Adipose tissue (tissue), 3 donors: ENCODE data around the gene SPATA18. TPM values are rescaled to one million over a fixed set of nuclear protein-coding genes. Genes with fewer than 3 reads are reported as not detected.
"Not testable (repeated sequence)": the region's sequence is repeated elsewhere in the genome, so short reads cannot be mapped to it uniquely, and the experiment has no call there.

ENCODE experiments used
- H3K27ac ChIP-seq: one replicate; pipeline ENCODE4 v1.5.1; 2013; ENCODE audit warnings: low read depth, low read length
- WGBS, 3 donors: extraction: QIAGEN DNeasy Blood & Tissue Kit; methylation state at CpG; one replicate each; pipeline ENCODE4 v1.1.7; 2013; 5-methylcytosine and 5-hydroxymethylcytosine counted together
- polyA plus RNA-seq, 3 donors: library from polyadenylated mRNA; stranded (reverse); fragments of 200-250 nt; gene quantifications; one replicate each; pipeline ENCODE4 v1.2.3, GENCODE V29; 2013
- donor health status: healthy with polysubstance abuse.
- donor health status: Bipolar disorder and iron deficiency.
- donor health status: healthy.

SPATA18 gene
- polyA plus RNA-seq, 3 donors = 0.47 to 2.5 (median 1.7) TPM

DNA sequence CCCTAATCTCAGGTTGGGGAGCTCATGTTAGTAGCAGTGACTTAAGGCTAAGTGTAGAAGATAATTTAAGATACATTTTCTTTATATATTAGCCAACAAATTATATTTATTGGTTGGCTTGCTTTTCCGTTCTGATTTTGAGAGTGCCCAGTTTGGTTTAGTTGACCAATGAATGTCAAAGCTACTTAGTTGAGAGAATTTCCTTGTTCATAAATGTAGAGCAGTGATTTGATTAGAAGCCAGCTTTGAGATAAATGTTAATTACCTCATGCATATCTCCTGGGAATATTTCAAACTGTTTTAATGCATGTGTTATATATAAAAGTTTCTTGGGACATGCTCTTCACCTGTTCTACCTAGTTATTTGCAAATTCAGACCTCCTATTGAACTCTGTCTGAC lies 44.3 kb downstream of the SPATA18 start:
- WGBS, 3 donors = 64 to 87% (median 64%) methylated on average over 1 of the region's 1 CpG

DNA sequence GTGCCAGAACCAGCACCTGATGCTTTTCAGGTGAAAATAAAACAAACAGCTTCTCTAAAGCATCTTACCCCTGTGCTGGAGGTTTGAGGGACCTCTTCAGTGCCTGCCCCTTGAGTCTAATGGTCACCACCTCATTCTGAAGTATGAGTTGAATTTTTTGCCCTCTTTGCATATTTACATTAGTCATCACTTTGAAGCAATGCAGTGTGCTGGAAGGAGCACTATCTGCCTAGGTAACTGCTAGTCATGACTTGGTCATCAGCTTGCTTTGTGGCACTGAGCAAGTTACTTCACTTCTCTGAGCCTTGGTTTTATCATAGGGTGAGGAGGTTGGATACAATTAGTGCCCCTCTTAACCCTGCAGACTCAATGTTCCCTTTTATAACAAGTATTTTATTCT lies 44.9 kb downstream of the SPATA18 start:
- H3K27ac ChIP-seq = no peak overlapping the region

More for the DNA sequence above, 44.3 kb downstream of the SPATA18 start:
- H3K27ac ChIP-seq = no peak overlapping the region

DNA sequence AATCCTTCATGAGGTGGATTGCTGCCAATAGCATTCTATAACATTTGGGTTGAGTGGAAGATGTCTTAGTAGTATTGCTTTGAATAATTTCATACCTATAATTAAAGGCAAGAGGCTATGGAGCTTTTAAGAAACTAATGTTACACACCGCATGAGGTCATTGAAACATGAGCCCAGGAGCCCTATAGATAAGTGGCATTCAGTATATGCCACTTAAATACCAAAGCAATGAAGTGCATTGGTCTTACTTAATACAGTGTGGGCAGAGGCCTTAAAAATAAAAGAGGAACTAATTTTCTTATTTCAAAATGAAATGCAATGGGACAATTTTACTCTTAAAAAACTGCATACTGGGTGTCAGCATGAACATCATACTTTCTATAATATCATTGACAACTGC lies 47.5 kb downstream of the SPATA18 start:
- 96 to 98% (median 97%) methylated on average over 1 of the region's 1 CpG for WGBS, 3 donors
- no peak overlapping the region for H3K27ac ChIP-seq

DNA sequence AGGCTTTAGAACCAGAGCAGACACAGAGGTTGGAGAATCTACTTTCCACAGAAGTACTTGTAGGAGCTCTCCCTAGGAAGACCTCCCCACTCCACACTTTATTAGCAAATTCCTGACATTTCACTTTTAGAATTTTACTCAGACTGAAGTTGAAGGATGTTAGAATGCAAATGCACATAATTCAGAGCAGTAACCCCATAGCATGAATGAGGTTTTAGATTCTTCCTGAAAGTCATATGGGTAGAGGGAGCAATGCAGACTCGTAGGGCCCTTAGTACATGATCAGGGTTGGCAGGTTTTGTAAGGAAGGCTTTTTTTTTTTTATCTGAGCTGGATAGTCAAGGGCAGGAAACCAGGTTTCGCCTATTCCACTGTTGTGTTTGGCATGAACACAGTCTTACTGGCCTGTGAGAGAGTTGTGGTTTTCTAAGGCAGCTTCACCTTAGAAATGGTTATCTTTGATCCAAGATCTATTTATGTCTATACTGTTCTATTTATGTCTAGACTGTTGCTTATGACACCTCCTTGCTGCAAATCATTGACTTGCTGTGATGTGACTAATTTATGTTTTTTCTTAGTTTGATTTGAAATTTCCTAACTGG lies 48.9 kb downstream of the SPATA18 start:
- 47 to 52% (median 50%) methylated on average over 2 of the region's 2 CpGs for WGBS, 3 donors
- H3K27ac ChIP-seq = no peak overlapping the region

DNA sequence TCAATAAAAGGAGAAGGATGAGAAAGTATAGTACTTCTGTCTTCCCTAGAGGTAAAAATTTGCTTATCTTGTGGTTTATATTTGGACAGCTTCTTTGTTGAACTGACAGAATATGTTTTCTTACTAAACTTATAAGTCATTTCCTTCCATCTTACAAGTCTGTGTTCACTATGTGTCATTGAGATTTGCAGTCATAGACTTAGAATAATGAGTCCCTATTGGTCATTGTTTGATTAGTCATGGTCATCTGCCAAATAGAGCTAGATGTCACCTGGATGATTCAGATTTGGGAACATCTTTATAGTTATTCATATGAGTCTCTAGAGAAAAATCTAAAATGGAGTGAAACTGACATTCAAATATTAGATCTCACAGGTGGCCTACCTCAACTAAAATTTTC lies 51.5 kb downstream of the SPATA18 start:
- no peak overlapping the region for H3K27ac ChIP-seq

DNA sequence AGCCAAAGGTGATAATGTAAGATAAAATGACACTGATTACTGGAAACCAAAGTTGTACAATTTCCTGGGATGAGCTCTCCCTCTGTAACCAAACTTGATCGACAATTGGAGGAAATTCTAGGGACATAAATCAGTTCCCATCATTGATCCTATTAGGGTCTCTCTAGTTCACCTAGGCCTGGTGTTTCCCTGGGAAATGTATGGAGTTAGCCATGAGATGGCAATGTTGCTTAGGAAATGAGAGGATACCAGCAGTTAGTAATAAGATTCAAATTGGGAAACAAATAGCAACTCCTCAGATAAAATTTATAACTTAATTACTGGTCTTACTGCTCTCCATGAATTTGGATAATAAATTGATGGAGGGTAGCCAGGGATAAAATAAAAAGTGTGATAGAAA lies 52.2 kb downstream of the SPATA18 start:
- H3K27ac ChIP-seq = no peak overlapping the region
- 56 to 63% (median 56%) methylated on average over 1 of the region's 1 CpG for WGBS, 3 donors

DNA sequence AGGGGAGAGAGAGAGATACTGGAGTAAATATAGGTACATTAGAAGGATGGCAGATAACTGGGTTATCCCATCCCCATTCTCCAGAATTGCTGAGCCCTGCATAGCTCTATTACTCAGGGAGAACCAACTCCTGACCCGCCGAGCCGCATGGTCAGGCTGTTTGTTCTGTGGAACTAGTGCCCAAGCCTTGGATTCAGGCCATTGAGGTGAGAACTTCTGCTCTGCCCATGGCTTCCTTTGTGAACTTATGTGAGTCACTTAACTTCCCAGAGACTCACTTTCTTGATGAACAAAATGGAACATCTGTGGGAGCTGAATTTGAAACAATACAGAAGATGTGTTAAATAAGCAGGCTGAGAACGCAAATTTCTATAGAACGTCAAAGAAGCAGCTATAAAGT lies 54.2 kb downstream of the SPATA18 start:
- 79 to 99% (median 94%) methylated on average over 5 of the region's 5 CpGs for WGBS, 3 donors
- no peak overlapping the region for H3K27ac ChIP-seq

DNA sequence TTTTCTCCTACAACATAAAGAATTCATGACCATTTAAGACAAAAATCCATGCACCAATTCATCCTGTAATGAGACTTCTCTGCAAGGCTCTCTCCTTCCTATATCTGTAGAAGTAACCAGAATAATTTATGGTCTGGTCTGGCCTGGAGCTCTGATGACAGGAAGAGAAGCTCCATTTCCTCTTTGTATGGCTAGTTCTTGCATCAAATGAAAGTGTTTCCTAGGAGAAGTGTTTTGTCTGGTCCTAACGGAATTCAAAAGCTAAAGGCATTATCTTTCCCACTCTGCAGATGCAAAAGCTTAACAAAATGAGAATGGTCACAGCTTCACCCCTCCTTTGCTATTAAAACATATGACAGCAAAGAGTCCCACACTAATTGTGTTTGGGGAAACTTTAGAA lies 55.1 kb downstream of the SPATA18 start:
- WGBS, 3 donors = 24 to 37% (median 35%) methylated on average over 1 of the region's 1 CpG

DNA sequence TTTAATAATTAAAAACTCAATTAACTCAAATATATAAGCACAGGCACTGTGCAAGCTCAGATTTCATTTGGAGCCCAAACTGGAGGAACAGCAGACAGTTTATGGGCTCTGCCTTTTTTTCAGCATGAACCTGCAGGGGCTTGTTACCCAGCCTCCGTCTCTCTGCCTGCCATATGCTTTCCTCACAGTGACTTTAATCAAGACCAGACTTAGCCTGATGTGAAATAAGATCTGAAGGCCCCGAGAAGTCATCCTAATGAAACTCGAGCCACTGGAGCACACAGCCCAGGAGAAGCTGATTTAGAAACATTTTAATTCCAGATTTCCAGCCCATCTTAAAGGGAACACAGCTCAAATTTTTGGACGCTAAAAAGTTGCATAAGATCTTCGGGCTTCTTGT lies 55.6 kb downstream of the SPATA18 start:
- no peak overlapping the region for H3K27ac ChIP-seq
- WGBS, 3 donors = 50 to 57% (median 52%) methylated on average over 5 of the region's 5 CpGs

More for the DNA sequence above, 55.1 kb downstream of the SPATA18 start:
- H3K27ac ChIP-seq = no peak overlapping the region

DNA sequence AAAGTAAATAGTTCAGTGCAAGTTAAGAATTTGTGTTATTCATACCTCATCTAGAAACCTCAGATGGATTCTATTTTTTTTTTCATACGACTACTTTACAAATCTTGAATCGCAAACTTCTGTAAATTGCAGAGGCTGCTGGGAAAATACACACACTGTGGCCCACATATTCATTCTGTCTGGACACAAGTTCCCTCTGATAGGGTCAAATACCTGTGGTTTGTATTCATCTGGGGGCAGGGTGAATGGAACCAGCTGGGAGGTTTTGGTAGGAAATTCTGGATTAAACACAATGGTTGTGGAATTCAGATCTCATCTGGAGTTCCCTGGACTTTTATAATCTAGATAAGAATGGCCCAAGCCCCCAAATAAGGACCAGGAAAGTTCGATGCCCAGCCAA lies 56.2 kb downstream of the SPATA18 start:
- H3K27ac ChIP-seq = no peak overlapping the region
- 80 to 90% (median 85%) methylated on average over 3 of the region's 3 CpGs for WGBS, 3 donors

DNA sequence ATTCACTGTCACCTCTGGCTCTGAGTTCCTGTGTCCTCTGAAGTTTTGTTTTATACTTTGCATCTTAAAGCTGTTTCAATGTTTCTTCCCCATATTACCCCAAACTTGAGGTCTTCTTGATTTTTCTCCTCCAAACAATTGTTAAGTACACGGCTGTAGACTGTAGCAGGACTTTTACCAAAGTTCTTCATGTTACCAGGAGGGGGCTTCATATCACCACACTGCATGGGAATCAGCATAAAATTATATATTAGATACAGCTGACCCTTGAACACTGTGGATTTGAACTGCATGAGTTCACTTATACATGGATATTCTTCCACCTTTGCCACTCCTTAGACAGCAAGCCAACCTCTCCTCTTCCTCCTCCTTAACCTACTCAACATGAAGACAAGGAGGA lies 56.6 kb downstream of the SPATA18 start:
- H3K27ac ChIP-seq = no peak overlapping the region
- WGBS, 3 donors = 65 to 89% (median 78%) methylated on average over 1 of the region's 1 CpG

DNA sequence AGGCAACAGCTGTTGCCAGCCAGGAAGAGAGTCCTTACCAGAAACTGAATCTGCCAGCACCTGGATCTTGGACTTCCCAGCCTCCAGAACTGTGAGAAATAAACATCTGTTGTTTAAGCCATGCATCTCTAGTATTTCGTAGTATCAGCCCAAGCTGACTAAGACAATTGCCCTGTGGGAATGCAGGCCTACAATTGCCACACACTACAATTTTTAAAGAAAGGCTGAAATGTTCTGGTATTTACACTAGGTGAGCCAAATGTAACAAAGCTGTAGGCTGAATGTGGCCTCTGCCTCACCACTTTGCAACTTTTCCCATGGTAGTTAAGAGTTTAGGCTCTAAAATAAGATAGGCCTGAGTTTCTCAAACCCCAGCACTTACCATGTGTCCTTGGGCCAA lies 59.1 kb downstream of the SPATA18 start:
- no peak overlapping the region for H3K27ac ChIP-seq
- 59 to 87% (median 70%) methylated on average over 1 of the region's 1 CpG for WGBS, 3 donors

DNA sequence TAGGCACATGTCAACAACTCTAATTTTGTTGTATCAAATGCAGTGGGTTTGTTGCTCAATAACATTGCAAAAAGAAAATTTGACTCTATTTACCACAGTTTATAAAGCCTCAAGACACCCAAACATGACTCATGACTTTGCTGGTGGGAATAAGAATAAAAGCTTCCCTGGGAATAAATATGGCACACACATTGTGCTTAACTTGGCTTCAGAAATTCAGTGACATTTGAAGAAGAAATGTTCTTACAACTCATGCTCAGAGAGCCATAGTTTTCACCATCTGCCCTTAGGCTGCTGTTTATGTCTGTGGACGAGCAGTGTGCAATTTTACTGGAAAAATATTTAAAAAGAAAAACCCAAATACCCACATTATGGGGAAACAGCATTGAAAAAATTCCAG lies 60.9 kb downstream of the SPATA18 start:
- H3K27ac ChIP-seq = no peak overlapping the region
- WGBS, 3 donors = 42 to 58% (median 47%) methylated on average over 1 of the region's 1 CpG

DNA sequence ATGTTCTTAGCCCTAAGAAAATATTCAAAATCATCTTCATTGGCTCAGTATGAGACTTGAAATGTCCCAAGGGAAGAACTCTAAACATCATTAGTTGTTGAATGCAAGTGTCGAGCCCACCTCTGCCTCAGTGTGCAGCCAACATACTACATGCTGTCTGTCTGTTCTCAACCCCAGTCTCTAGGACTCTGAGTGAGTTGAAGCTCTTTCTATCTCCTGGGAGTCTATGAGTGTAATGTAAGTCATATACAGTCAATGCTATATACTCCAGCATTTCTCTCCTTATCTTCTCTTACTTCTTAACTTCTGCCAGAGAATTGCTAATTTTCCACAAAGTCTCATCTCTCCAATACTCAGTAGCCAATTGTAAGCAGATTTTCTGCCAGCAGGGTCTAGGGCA lies 61.3 kb downstream of the SPATA18 start:
- 50 to 71% (median 57%) methylated on average over 1 of the region's 1 CpG for WGBS, 3 donors
- H3K27ac ChIP-seq = no peak overlapping the region

DNA sequence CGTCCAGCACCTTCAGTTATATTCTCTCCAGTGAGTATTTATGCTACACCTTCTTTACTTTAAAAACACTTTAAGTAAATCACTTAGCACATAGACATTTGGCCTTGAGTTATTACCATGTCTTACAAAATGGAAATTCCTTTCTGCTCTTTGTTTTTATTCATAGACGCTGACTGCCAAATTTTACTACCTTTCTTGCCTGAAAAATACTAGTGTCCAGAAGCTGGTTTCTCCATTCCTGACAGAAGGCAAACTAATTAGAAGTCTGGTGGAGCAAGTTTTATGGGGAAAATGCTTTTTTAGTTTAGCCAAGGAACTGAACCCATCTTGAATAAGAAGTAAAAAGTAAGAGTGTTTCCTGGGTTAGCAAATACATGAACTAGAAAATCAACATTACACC lies 65.5 kb downstream of the SPATA18 start:
- WGBS, 3 donors = 74 to 80% (median 74%) methylated on average over 2 of the region's 2 CpGs
- no peak overlapping the region for H3K27ac ChIP-seq

DNA sequence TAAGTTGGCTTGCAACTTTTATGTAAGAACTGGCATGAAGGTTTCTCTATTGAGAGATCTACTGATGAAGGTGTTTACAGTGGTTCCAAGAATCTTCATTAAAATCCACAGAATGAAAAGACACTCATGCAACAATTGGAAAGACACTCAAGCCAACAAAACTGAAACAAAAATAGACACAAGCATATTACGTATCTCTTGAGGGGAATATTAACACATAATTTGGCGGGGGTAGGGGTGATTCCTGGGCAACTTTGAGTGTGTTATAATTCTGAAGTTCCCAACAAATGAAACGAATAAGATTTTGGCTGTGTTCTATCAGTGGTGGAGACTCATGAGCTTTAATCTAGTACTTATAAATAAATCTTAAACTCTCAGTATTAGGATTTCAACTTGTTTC lies 75.1 kb downstream of the SPATA18 start:
- WGBS, 3 donors = 63 to 68% (median 64%) methylated on average over 3 of the region's 3 CpGs
- no peak overlapping the region for H3K27ac ChIP-seq

DNA sequence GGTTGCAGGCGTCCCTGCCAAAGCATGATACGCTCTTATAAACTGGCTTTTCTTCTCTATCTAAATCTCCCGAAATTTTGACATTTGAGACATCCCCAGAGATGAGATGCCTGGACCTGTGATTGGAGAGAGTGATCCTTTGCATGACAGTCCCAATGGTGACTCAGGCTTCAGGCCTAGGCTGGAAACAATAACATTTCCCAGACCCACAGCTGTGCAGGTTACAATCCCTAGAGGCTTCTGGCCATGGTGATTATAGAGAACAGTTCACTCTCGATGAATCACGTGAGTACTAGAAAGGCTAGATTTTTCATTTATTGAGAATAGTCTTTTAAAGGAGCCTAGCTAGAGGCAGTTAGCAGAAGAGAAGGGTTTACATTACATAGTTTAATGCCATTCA lies 75.9 kb downstream of the SPATA18 start:
- H3K27ac ChIP-seq = no peak overlapping the region
- WGBS, 3 donors = 68 to 79% (median 72%) methylated on average over 5 of the region's 5 CpGs

DNA sequence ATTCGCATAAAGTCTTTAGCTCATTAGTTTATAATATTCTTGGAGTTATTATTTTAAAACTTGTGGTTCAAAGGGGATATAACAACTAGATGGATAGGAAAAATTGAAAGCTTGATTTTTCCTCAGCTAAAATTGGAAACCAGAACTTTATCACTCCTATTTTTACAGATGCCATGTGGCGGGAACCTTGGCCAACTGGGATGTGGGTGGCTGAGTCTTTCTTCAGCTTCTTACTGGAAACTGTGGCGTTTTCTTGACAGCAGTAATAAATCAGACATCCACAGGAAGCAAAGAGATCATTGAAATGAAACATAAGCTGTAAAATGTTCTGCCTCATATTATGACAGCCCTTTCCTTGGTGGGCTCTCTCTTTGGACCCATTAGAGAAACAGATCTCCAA lies 84.1 kb downstream of the SPATA18 start:
- no peak overlapping the region for H3K27ac ChIP-seq
- WGBS, 3 donors = 55 to 68% (median 67%) methylated on average over 3 of the region's 3 CpGs

DNA sequence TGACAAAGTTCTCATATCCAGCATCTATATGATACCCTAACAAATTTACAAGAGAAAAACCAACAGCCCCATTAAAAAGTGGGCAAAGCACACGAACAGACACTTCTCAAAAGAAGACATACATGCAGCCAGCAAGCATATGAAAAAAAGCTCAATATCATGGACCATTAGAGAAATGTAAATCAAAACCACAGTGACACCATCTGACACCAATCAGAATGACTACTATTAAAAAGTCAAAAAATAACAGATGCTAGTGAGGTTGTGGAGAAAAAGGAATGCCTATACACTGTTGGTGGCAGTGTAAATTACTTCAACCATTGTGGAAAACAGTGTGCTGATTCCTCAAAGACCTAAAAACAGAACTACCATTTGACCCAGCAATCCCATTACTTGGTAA lies 86.0 kb downstream of the SPATA18 start:
- 0 to 22% (median 16%) methylated on average over 1 of the region's 1 CpG for WGBS, 3 donors
- not testable (repeated sequence) for H3K27ac ChIP-seq

DNA sequence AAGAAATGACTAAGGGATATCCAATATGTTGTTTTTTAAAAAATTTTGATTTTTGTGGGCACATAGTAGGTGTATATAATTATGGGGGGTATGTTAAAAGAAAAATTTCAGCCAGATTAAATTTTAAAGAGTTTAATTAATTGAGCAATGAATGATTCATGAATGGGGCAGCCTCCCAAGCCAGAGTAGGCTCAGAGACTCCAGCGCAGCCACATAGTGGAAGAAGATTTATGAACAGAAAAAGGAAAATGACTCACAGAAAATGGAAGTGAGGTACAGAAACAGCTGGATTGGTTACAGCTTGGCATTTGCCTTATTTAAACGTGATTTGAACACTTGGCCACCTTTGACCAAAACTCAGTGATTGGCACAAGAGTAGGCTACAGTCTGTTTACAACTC lies 91.7 kb downstream of the SPATA18 start:
- 46 to 59% (median 57%) methylated on average over 2 of the region's 2 CpGs for WGBS, 3 donors
- no peak overlapping the region for H3K27ac ChIP-seq

DNA sequence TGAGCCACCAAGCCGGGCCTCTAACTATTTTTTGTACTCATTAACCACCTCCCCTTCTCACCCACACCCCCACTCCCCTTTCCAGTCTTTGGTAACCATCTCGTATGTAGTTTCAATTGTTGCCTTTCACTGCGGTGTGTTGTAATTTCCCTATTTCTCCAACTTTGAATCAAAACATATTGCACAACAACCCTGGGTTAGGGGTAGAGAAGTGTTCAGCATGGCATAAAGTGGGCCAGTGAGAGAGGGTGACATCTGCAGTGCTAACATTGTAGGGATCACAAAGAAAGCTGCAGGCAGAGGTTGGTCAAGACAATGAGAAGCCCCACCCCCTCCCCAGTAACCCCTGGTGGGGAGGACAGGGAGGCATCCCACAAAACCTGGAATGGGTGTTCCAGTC lies 92.7 kb downstream of the SPATA18 start:
- no peak overlapping the region for H3K27ac ChIP-seq
- 53 to 63% (median 54%) methylated on average over 3 of the region's 3 CpGs for WGBS, 3 donors
